HepG2 (cell line): Measurements from ENCODE around the gene LRRC19. TPM values are rescaled to one million over a fixed set of nuclear protein-coding genes. Genes with fewer than 3 reads are reported as not detected.

Experiments
- ATAC-seq: fragments of 200-7000 bp; cut with Tn5 transposase; 3 replicates; pipeline ENCODE4 v1.9.1; 2020; ENCODE audit warnings: mild to moderate bottlenecking, moderate library complexity
- BruUV-seq: library from RNA; stranded (reverse); fragments of 400-500 nt; replicated peaks from 2 replicates; lab custom pipeline; 2021; lab: Mats Ljungman, UMichigan
- CTCF ChIA-PET: fragments of 300-600 bp; formaldehyde crosslinking; extraction: SDS; loops from one replicate; lab custom pipeline; 2021; ENCODE audit warnings: low total read pairs, inconsistent platforms, low intra/inter-chr PET ratio; lab: Yijun Ruan, JAX
- POLR2A ChIA-PET: fragments of 350-600 bp; sonication (Branson Sonifier 250); formaldehyde crosslinking; loops from one replicate; lab custom pipeline; 2020; ENCODE audit warnings: antibody characterized with exemption, inconsistent platforms; lab: Yijun Ruan, JAX
- DNase-seq: peaks from one replicate; pipeline ENCODE4 v3.0.0-alpha.2; 2015; ENCODE audit warnings: low spot score
- FAIRE-seq: peaks from 3 replicates; lab custom pipeline; 2011; peaks lifted over from hg19 to GRCh38; lab: Jason Lieb, UNC
- H2AFZ ChIP-seq: one replicate; pipeline ENCODE4 v1.6.1; 2011; ENCODE audit warnings: low read length, inconsistent platforms
- H3K27ac ChIP-seq: fragments of 300-600 bp; 3 replicates; pipeline ENCODE4 v1.8.0; 2011; ENCODE audit warnings: mixed run types, mild to moderate bottlenecking, mixed read lengths, low read length, inconsistent platforms; ENCODE audit not compliant: insufficient read depth; ENCODE audit errors: extremely low read length
- H3K27me3 ChIP-seq, 2 experiments: fragments of 200-600 bp in 1 of 2; 2 replicates in 1 of 2; 3 replicates in 1 of 2; pipeline versions ENCODE4 v1.6.0 to v1.8.0; 2011; ENCODE audit warnings: low read length in 2 of 2, mild to moderate bottlenecking in 2 of 2, moderate library complexity in 2 of 2, inconsistent platforms in 1 of 2; ENCODE audit not compliant: insufficient read depth in 2 of 2, control insufficient read depth in 1 of 2
- H3K36me3 ChIP-seq, 2 experiments: fragments of 200-600 bp in 1 of 2; replicated peaks in 1 of 2; 2 replicates in 1 of 2; 3 replicates in 1 of 2; pipeline versions ENCODE4 v1.5.1 to v1.8.0; 2011; ENCODE audit warnings: low read length in 2 of 2, inconsistent platforms in 1 of 2; ENCODE audit not compliant: insufficient read depth in 2 of 2, control insufficient read depth in 1 of 2
- H3K4me1 ChIP-seq: 2 replicates; pipeline ENCODE4 v1.5.1; 2012; ENCODE audit warnings: low read length, inconsistent platforms; ENCODE audit not compliant: insufficient read depth
- H3K4me2 ChIP-seq: 2 replicates; pipeline ENCODE4 v1.6.0; 2011; ENCODE audit warnings: low read depth, low read length, inconsistent platforms
- H3K4me3 ChIP-seq, 3 experiments: fragments of 200-600 bp in 1 of 3; sonication (generic), shearing (Covaris generic) in 1 of 3; replicated peaks in 1 of 3; 2 replicates each; pipeline ENCODE4 v1.5.1; 2011 to 2016; ENCODE audit warnings: low read length in 3 of 3, inconsistent platforms in 2 of 3, low read depth in 2 of 3, mild to moderate bottlenecking in 2 of 3, control low read depth in 1 of 3, mixed read lengths in 1 of 3; ENCODE audit not compliant: insufficient read depth in 1 of 3
- H3K79me2 ChIP-seq: one replicate; pipeline ENCODE4 v1.6.1; 2011; ENCODE audit warnings: low read length, inconsistent platforms; ENCODE audit not compliant: insufficient read depth
- H3K9ac ChIP-seq: 2 replicates; pipeline ENCODE4 v1.6.0; 2011; ENCODE audit warnings: mild to moderate bottlenecking, low read depth, low read length, inconsistent platforms; ENCODE audit not compliant: insufficient read depth
- H3K9me3 ChIP-seq: 2 replicates; pipeline ENCODE4 v1.5.1; 2012; ENCODE audit warnings: mild to moderate bottlenecking, low read length
- H4K20me1 ChIP-seq: 2 replicates; pipeline ENCODE4 v1.6.0; 2011; ENCODE audit warnings: inconsistent platforms, mild to moderate bottlenecking, low read length, moderate library complexity; ENCODE audit not compliant: insufficient read depth
- ATF5 ChIP-seq: sonication (generic); formaldehyde crosslinking; IDR thresholded peaks from 2 replicates; pipeline ENCODE4 v1.4.0; 2020; ENCODE audit warnings: mild to moderate bottlenecking, low read depth, missing genetic modification reagents
- DMAP1 ChIP-seq: IDR thresholded peaks from 2 replicates; pipeline ENCODE4 v1.6.1; 2016
- SRF ChIP-seq: IDR thresholded peaks from 2 replicates; pipeline ENCODE4 v1.6.1; 2011; ENCODE audit warnings: mild to moderate bottlenecking, low read depth, low read length, moderate library complexity
- TBX2 ChIP-seq: sonication (generic); formaldehyde crosslinking; IDR thresholded peaks from 2 replicates; pipeline ENCODE4 v1.5.0; 2020; ENCODE audit warnings: missing genetic modification reagents, mild to moderate bottlenecking, borderline replicate concordance
- ZBTB20 ChIP-seq: sonication (generic); formaldehyde crosslinking; IDR thresholded peaks from 2 replicates; pipeline ENCODE4 v1.8.1; 2023; ENCODE audit warnings: missing genetic modification reagents, low read depth, mild to moderate bottlenecking, borderline replicate concordance
- ZNF549 ChIP-seq: sonication (generic); formaldehyde crosslinking; IDR thresholded peaks from 2 replicates; pipeline ENCODE4 v1.5.0; 2020; ENCODE audit warnings: missing genetic modification reagents
- WGBS: methylation state at CpG from one replicate; pipeline ENCODE4 v1.1.6; 2017; ENCODE audit warnings: low lambda C conversion rate; 5-methylcytosine and 5-hydroxymethylcytosine counted together
- in situ Hi-C: cut with HindIII; loops from 2 replicates; pipeline ENCODE4 v1.10.0; 2017; ENCODE audit warnings: low pct_unique_long_range_greater_than_20kb; ENCODE audit not compliant: extremely low pct_ligation_motif_present
- intact Hi-C: fragments of 100-400 bp; cut with micrococcal nuclease; formaldehyde crosslinking; loops from one replicate; pipeline ENCODE4 v1.10.0; 2022; ENCODE audit not compliant: unreplicated experiment
- polyA plus RNA-seq, 8 experiments: library from polyadenylated mRNA; depleted of rRNA in 3 of 8; stranded (reverse) in 7 of 8; unstranded in 1 of 8; fragments of >200 nt; fragmentation: Illumina TruSeq in 4 of 8; extraction: Trizol in 4 of 8; gene quantifications; 2 replicates each; pipeline versions ENCODE4 v1.2.1 to v1.2.3, GENCODE V29; 2011 to 2016; ENCODE audit warnings: low read depth in 4 of 8, missing spikeins in 1 of 8, mixed read lengths in 1 of 8; ENCODE audit not compliant: insufficient read depth in 1 of 8
- total RNA-seq, 5 experiments: library from RNA; depleted of rRNA; stranded (reverse); fragments of >200 nt; fragmentation: Illumina TruSeq; extraction: Trizol; gene quantifications; 2 replicates each; pipeline ENCODE4 v1.2.3, GENCODE V29; 2016; ENCODE audit warnings: low read depth in 1 of 5

Gene LRRC19
- total and polyA plus RNA-seq, 2 of the 13 experiments (the other 11 are each of a cell fraction or from before 2014, with no cell fraction given) = not detected

GRCh38 chr9:26954050-26954508 is 51.4 kb downstream of the LRRC19 start:
- peak overlapping the region in 1 of 3 experiments; percentile 6; a peak in 1 of 6 replicates for H3K4me3 ChIP-seq
- no peaks in the 10 kb centered on the region for H4K20me1 ChIP-seq
- no peak for FAIRE-seq
- BruUV-seq = no TSS peak
- H2AFZ ChIP-seq = no peak overlapping the region
- in situ Hi-C loops = no loop called here
- H3K9me3 ChIP-seq = no peaks in the 10 kb centered on the region
- POLR2A ChIA-PET = interaction anchor here (1.1 to 3.1 kb wide), 2 partner anchors 10 to 61 kb away, joined by 3 to 24 read pairs; partner anchors contain the start of gene CAAP1
- no peak overlapping the region for H3K9ac ChIP-seq
- no peak for ATAC-seq
- peak; percentile 68; the same call in 1 of the 2 replicates for TF ChIP-seq ZNF549 (CRISPR knock-in tag)
- no peak for TF ChIP-seq TBX2 (CRISPR knock-in tag)
- peak; percentile 58; the same call in 1 of the 2 replicates for TF ChIP-seq SRF
- TF ChIP-seq, all 625 proteins: peak for 2
- DNase-seq = no peak
- intact Hi-C loops = no loop called here
- CTCF ChIA-PET = no interaction called here
- Histone ChIP-seq H3K27me3 (no peaks in the 10 kb centered on the region), H3K27ac (no peak overlapping the region), H3K4me1 (peaks cover 37% of the 10 kb centered on the region), H3K4me2 (peak overlapping the region; percentile 81), H3K79me2 (peaks cover 6% of the 10 kb centered on the region), H3K36me3 (no peaks in the 10 kb centered on the region)
- WGBS = 32% methylated on average over 3 of the region's 3 CpGs

- no peak for ATAC-seq
- WGBS = 70% methylated on average over 3 of the region's 3 CpGs
- no peaks in the 10 kb centered on the region; a peak in 1 of 5 replicates for H3K27me3 ChIP-seq
- no peaks in the 10 kb centered on the region for H4K20me1 ChIP-seq
- no peak overlapping the region for H3K4me3 ChIP-seq
- in situ Hi-C loops (no loop called here), intact Hi-C loops (no loop called here)
- no peaks in the 10 kb centered on the region for H3K9me3 ChIP-seq
- H3K4me1 ChIP-seq = peaks cover 41% of the 10 kb centered on the region
- no peak overlapping the region for H3K27ac ChIP-seq
- POLR2A ChIA-PET = no interaction called here
- DNase-seq = no peak
- no TSS peak for BruUV-seq
- no peak overlapping the region for H3K9ac ChIP-seq
- TF ChIP-seq ZBTB20 (CRISPR knock-in tag) = no peak
- no peak for TF ChIP-seq ATF5 (CRISPR knock-in tag)
- TF ChIP-seq DMAP1 (CRISPR knock-in tag) = no peak
- no peaks in the 10 kb centered on the region for H3K79me2 ChIP-seq
- no peak overlapping the region for H3K4me2 ChIP-seq
- CTCF ChIA-PET = no interaction called here
- no peak for FAIRE-seq
- no peaks in the 10 kb centered on the region for H3K36me3 ChIP-seq
- no peak overlapping the region for H2AFZ ChIP-seq
Measured at GRCh38 chr9:26951794-26952193, 53.7 kb downstream of the LRRC19 start.
